Medulla oblongata (tissue), 1 donor: Measurements from ENCODE around the gene LSM4.
"Not testable (repeated sequence)": the region's sequence is repeated elsewhere in the genome, so short reads cannot be mapped to it uniquely, and the experiment has no call there.

Source experiments
- DNase-seq: peaks from one replicate; pipeline ENCODE4 v3.0.0-alpha.2; 2015; ENCODE audit errors: extremely low spot score

LSM4 gene

DNA sequence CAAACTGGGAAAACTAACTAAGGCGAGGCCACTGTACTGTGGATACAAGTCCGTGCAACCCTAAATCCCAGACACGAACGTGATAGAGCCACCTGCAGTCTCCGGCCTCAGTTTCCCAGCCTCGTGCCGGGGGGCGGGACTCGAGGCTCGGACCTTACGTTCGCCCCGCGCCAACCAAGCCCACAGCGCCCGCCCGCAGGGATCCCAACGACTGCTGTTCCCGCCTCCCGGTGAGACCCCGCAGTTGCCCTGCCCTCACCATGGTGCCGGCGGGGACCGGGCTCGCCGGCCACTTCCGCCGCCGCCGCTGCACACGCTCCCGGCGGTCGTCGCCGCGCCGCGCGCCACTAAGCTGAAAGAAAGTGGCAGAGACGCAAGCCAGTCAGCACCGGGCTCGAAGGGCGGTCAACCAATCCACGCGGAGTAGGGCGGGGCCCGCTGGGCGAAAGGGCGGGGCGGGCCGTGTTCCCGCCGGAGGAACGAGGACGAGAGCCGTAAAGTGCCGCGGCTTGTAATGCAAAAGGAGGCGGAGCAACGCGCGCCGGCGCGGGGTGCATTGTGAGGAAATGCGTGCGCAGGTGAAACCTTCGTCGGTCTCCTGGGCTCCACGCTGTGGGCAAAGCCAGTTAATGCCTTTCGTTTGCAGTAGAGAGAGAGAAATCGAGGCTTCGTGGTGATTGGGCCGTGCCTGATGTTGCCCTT is at the start of gene LSM4:
Gene LSM4 (minus strand): TSS at position 318 of the 702 bp plus-strand sequence. CDS start 56 bp downstream, at position 262.
- DNase-seq: peak; percentile 97

DNA sequence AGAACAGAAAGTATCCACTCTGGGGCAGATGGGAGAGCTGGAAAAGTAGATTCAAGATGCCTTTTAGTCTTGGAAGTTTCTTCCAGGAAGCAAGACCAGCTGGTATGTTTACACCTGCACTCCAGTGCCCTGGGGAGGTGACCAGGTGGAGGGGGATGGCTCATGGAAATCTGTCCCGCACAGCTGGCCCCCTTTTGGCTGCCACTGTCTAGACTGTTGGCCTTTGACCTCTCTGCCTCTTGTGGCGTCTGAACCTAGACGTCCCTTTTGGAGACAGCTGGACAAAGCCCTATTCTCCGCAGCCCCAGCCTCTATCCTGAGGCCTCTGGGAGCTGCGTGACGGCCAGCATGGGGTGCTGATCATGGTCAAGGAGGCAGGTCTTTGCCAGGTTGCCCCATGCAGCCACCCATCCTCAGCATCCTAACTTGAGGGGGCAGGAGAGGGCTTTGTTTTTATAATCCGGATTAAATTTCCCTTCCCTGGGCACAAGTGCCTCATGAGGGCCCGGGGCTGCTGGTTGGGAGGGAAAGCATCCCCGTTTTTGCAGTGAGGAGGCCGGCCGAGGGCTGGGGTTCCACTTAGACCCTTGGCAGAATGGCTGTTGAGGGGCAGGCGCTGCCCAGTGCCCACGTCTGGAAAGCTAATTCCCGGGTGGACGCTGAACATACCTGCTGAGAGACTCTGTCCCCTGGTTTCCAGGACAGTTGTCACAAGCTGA is 45.8 kb upstream of the LSM4 start:
- DNase-seq: no peak

DNA sequence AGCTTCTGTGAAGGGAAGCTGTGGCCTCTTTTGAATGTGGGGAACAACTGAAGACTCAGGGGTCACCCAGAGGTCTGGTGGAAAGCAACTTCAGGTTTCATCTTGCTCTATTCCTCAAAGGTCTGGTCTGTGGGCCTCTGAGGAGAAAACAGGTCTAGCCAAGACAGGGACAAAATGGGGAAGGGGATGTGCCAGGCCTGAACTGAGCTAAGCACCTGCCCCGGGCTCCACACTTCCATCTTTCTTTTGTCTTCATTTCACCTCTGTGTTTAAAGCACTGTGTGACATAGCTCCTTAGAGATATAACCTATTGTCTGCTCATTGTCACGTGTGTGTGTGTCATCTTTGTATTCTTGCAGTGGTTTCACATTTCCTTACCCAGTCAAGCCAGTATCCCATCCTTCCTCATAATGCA is 43.2 kb upstream of the LSM4 start:
- no peak for DNase-seq

DNA sequence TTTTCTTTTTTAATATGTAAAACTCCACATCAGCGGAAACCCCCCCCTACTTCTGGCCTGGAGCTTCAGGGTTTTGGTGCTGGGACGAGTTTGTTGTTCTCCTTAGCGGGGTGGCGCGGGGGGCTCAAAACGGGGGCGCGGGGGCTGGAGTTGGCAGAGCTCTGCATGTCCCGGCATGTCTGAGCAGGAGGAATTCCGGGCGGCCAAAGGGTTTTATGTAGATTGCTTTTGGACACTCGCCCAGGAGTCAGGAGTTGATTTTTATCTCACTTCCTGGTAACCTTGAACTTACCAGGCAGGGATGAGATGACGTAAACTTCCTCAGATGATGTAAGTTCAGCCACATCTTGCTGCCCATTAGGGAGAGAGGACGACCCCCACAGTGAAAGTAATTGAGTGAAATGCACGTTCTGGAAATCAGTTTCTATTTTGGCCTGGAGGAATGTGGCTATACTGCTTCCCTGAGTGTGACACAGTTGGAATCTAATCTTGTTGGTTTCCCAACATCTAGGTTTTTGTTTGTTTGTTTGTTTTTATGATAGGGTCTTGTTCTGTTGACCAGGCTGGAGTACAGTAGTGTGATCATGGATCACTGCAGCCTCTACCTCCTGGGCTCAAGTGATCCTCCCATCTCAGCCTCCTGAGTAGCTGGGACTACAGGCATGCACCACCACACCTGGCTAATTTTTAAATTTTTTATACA is 42.1 kb upstream of the LSM4 start:
- DNase-seq: peak; percentile 79

DNA sequence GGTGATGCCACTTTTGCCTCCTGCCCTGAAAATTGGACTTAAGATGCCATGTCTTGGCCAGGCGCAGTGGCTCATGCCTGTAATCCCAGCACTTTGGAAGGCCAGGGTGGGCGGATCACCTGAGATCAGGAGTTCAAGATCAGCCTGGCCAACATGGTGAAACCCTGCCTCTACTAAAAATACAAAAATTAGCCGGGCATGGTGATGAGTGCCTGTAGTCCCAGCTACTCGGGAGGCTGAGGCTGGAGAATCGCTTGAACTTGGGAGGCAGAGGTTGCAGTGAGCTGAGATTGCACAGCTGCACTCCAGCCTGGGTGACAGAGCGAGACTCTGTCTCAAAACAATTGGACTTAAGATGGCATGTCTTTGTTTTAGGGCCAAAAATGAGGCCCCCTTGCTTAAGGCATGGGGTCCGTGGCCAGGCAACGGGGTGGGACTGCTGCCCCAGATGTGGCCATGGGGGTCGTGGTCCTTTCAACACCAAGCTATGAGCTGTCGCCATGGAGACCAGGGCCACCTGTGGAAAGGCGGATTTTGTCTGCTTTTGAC is 41.5 kb upstream of the LSM4 start:
- not testable (repeated sequence) for DNase-seq

DNA sequence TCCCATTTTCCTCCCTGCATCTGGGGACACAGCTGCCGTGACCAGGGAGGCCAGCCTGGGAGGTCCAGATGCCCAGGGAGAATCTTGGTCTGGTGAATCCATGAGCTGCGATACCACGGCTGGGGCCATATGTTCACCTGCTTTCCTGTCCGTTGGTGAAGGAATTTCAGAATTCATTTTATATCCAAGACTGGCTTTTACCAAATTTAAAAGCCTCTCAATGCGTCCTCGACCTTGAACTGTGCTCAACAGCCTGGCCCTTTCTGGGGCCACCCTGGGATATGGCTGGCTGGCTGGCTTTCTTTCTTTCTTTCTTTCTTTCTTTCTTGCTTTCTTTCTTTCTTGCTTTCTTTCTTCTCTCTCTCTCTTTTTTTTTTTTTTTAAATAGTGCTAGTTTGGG is 40.9 kb upstream of the LSM4 start:
- DNase-seq: no peak

DNA sequence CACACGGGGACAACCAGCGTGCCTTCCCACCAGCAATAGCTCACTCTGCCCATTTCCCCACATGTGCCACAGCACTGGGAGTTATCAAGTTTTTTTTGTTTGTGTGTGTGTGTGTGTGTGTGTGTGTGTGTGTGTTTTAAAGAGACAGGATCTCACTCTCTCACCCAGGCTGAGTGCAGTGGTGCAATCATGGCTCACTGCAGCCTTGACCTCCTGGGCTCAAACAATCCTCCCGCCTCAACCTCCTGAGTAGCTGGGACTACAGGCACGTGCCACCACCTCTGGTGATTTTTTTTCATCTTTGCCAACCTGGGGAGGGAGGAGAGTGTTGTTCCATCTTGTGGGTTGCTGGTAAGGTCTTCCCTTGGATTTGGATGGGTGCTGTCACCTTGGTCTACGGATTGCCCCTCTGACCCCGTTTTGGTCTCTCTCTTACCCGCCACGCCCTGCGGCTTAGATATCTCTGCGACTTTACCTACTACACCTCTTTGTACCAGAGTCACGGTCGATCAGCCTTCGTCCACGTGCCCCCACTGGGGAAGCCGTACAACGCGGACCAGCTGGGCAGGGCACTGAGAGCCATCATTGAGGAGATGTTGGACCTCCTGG is 40.2 kb upstream of the LSM4 start:
- DNase-seq: no peak

DNA sequence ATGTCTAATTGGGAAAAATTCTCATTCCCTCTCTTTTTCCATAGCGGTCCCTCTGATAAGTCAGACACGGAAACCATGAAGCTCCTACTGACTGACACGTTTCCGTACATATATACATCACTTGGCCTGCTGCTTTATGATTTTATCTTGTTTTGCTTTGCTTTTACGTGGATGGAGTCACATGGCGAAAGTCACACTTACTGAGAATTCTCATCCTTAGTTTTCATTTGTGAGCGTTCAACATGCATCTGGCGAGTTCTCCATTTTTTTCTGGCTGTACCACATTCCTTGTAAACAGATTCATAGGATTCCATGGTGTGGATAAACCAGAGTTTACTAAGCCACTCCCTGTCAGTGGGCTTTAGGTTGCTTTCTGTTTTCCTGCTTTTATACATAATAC is 38.8 kb upstream of the LSM4 start:
- DNase-seq: no peak

DNA sequence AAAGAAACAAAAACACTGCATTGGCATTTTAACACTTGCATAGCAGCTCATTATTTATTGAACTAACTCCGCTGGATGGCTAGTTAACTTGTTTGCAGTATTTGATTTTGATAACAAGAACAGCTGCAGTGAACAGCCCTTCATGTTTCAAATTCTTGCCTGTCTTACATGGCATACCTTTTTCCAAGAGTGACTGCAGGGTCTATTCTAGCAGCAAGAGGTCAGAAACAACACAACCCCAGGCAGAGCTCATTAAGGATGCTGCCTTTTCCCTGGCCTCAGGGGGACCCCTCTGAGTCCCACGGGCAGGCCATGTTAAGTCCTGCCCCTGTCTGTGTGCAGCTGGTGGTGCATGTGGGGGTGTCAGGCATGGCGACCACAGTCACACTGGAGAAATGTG is 34.2 kb upstream of the LSM4 start:
- no peak for DNase-seq

DNA sequence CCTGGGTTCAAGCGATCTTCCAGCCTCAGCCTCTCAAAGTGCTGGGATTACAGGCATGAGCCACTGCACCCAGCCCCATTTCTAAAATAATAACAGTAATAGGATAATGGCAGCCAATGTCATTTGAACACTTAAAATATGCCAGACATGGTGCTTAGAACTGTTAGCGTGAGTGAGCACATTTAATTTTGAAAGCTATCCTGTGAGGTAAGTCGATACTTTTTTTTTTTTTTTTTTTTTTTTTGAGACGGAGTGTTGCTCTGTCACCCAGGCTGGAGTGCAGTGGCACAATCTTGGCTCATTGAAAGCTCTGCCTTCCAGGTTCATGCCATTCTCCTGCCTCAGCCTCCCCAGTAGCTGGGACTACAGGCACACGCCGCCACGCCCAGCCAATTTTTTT is 31.9 kb upstream of the LSM4 start:
- not testable (repeated sequence) for DNase-seq

DNA sequence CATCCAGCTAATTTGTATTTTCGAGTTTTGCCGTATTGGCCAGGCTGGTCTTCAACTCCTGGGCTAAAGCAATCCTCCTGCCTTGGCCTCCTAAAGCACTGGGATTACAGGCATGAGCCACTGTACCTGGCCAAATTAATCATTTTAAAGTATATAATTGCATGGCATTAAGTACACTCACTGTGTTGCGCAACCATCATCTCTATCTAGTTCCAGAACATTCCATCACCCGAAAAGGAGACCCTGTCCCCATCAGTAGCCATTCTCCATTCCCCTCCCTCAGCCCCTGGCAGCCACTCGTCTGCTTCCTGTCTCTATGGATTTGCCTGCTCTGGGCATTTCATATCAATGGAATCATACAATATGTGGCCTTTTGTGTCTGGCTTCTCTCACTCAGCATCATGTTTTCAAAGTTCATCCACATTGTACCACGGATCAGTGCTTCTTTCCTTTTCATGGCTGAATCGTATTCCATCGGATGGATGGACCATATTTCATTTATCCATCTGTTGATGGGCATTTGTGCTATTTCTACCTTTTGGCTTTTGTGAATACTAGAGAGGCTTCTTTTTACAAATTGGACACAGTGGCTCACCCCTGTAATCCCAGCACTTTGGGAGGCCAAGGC is 30.6 kb upstream of the LSM4 start:
- DNase-seq: no peak

DNA sequence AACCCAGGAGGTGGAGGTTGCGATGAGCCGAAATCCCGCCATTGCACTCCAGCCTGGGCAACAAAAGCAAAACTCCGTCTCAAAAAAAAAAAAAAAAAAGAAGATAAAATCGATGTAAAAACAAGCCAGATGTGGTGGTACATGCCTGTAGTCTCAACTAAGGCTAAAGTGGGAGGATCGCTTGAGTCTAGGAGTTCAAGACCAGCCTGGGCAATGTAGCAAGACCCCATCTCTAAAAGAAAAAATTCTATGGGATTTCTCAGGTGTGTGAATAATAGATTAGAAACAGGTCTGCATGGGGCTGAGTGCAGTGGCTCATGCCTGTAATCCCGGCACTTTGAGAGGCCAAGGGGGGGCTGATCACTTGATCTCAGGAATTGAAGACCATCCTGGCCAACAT is 28.7 kb upstream of the LSM4 start:
- DNase-seq: no peak

DNA sequence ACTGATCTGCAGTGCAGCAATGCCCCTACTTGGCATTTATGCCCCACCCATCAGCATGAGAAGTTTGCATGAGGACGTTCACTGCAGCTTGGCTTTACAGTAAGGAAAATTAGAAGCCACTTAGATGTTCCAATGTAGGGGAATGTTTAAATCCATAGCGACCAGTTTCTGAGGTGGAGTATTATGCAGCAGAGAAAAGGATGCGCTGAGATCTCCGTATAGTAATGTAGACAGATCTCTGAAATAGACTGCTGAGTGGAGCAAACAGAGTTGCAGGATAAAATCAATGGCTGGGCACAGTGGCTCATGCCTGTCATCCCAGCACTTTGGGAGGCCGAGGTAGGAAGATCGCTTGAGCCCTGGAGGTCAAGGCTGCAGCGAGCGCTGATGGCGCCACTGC is 27.6 kb upstream of the LSM4 start:
- no peak for DNase-seq

DNA sequence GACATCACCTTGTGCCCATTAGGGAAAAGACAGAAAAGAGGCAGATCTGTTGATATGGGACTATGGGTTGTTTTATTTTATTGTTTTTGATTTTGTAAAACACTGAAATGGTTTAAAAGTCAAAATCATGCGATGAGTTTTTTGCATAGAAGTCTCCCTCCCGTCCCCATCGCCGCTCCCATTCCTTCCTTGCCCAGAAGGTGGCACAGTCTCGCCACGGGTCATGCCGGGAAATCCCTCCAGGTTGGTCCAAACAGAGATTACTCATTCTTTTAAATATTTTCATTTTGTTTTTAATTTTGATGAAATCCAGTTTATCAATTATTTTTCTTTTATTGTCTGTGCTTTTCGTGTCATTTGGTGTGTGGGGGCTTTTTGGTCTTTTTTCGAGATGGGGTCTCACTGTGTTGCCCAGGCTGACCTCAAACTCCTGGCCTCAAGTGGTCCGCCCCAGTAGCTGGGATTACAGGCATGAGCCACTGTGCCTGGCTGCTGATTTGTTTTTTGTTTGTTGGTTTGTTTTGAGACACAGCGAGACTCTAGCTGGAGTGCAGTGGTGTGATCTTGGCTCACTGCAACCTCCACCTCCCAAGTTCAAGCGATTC is 26.8 kb upstream of the LSM4 start:
- peak; percentile 47 for DNase-seq

DNA sequence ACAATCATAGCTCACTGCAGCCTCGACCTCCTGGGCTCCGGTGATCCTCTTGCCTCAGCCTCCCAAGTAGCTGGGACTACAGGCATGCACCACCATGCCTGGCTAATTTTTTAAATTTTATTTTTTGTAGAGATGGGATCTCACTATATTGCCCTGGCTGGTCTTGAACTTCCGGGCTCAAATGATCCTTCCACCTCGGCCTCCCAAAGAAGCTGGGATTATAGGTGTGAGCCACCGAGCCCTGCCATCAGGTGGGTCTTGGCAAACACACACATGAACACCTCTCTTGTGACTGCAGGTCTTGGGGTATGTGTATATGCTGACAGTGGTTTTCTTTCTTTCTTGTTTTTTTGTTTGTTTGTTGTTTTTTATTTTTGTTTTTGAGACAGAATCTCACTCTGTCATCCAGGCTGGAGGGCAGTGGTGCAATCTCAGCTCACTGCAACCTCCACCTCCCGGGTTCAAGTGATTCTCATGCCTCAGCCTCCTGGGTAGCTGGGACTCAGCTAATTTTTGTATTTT is 26.0 kb upstream of the LSM4 start:
- not testable (repeated sequence) for DNase-seq

DNA sequence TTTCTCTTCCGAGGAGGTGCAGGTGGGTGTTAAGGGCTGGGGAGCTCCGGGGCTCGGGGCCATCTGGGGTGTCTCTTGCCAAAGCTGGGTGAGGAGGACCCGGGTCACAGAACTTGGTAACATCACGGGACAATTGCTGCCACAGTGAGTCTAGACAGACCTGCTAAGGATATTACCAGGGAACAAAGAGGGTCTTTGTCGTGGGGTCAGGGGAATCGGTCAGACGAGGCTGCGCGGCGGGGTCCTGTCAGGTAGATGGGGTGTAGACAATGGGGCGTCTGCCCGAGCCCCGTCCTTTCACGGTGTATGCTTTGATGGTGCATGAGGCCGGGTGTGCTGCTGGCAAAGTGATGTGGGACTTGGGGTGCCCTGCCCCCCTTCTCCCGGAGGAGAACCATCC is 25.3 kb upstream of the LSM4 start:
- no peak for DNase-seq

DNA sequence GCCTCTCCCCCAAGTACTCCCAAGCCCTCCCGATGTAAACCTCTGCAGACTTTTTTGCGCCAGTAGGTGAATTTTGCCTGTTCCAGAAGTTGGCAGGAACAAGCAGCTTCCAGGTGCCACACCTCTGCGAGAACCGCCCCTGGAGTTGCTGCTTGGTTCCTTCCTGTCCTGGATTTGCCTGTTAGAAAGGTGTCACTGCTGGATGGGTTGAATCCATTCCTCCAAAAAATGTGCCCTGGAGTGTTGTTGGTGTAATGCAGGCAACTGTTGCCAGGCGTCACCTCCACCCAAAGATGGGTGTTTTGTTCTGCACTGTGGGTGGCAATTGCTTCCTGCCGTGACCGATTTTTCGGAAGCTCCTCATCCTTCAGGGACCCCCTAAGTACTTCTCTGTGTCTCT is 23.2 kb upstream of the LSM4 start:
- no peak for DNase-seq

DNA sequence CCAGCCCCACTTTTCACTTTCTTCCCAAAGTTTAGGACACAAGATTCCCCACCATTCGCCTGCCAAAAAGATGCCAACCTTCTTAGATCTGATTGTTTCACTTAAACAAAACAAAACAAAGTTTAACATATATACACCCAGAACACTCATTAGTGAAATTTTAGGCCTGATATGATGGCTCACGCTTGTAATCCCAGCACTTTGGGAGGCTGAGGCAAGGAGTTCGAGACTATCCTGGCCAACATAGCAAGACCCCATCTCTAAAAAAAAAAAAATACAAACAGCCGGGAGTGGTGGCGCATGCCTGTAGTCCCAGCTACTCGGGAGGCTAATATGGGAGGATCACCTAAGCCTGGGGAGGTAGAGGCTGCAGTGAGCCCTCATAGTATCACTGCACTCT is 22.4 kb upstream of the LSM4 start:
- no peak for DNase-seq

DNA sequence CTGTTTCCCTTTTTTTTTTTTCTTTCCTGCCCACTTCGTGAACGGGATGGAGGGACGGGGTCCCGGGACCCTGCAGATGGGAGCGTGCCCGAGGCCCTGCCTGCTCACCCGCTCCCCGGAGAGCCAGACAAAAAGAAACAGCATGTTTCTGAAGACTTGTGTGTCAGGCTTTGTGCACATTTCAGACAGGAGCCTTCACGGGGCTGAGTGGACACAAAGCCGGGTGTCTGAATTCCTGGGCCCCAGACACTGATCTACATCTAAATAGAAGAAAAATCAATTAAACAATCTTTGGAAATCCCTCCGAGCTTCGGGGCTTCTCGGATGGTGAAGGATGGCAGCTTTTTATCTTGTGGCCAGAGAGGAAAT is 21.7 kb upstream of the LSM4 start:
- no peak for DNase-seq

DNA sequence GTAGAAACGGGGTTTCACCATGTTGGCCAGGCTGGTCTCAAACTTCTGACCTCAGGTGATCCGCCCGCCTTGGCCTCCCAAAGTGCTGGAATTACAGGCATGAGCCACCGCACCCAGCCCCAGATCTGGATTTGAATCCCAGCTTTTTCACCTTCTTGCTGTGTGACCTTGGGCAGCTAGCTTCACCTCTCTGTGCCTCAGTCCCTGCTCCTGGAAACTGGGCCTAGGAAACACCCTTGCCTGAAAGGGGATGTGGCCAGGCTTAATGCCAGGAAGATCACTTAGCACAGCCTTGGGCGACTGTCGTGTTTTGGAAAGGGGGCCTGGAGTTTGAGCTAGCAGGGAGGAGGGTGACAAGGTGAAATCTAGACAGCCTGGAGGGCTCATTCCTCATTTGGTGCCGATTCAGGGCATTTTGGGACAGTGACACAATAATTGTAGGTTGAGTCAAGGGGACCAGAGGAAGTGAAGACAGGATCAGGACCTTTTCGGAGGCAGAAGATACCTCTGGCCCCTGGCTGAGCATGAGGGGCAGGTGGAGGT is 19.3 kb upstream of the LSM4 start:
- no peak for DNase-seq
